HS-5 (cell line): Measurements from ENCODE around the gene CCNB2.
"Not testable (repeated sequence)": the region's sequence is repeated elsewhere in the genome, so short reads cannot be mapped to it uniquely, and the experiment has no call there.

Experiments used
- DNase-seq: peaks from one replicate; pipeline ENCODE4 v3.0.0-alpha.2; 2012; ENCODE audit warnings: low read depth

The CCNB2 gene

DNA sequence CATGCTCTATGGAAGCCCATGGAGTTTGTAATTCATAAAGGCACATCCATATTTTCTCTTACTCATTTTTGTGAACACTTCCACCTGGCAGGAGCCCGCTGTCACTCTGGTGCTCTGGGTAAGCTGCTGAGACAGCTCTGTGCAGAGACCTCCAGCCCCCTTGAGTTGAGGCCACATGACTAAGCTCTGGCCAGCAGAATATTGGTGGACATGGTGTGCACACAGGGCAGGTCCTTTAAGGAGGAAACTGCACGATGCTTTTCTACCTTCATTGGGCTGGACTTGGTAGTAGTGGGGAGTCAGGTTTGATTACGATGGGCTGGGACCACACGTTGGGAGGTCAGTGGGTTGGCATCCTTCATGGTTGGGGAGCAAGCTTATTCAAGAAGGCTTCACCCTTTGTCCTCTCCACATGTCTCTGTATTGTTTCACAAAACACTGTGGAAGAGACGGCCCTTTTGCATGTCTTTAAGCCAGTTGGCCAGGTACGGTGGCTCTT is 29.0 kb downstream of the CCNB2 start:
- DNase-seq, result no peak

DNA sequence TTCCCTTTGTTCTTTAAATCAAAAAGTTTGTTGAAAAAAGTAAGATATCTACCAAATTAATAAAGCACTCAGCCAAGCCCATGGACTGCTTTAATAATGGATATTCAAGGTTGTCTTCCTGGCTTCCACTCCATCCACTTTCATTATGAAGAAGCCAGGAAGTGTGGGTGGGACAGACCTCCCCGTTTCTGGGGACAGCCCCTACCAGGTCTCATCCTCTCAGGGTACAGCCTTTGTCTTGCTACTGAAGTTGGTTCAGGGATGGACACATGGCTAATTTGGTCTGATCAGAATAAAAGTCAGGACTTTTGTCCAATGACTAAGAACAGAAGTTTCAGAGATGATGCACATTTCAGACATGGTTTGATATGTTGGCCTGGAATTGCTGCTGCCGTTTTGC is 32.6 kb downstream of the CCNB2 start:
- DNase-seq, result no peak

DNA sequence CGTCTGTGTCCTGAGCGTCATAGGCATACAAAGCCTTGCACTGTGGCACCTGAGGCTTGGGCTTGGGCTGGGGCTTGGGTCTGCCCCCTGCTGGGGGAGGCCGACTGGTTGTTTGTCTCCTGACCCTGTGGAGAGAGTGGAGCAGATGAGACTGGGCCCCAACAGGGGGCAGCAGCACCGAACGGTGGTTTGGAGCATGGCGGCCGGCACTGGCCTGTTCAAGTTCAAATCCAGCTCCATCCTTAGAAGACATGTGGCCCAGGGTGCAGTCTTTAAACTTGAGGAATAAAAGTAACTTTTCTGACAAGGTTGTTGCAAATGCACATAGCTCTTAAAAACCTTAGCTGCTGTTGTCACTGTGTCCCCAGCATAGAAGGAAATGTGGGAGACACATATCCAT is 33.3 kb downstream of the CCNB2 start:
- DNase-seq, result no peak

DNA sequence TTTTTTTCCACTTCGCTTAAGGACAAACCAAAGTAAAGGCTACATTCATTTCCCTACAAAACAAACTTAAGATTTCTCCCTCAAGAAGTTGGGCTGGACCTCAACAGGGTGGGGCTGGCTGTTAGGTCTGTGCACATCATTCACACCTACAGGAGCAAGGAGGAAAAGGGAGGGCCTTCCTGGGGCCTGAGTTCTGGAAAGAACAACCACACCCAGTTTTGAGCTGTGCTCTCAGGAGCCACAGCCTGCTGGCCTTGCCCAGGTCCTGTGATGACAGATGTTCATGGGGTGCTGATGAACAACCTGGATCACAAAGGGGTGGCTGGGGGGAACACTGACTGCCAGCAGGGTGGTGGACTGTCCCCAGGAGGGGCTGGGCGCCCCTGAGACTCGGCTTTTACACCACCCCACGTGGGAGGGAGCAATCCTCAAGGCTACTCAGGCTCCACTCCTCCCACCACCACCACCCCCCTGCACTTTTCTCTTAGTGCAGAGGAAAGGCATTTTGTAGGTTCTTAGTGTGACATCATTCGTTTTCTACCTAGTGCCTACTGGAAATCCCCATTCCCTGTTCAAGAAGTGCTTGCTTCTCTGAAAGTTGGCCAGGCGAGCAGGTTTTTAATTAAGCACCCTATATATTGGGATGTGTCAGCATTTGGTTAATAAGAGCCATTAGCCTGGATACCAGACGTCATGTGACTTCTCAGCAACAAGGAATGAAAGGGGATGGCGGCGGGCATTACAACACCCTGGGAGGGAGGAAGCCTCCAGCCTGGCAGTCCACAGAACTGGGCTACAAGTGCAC is 35.7 kb downstream of the CCNB2 start:
- DNase-seq, result no peak

DNA sequence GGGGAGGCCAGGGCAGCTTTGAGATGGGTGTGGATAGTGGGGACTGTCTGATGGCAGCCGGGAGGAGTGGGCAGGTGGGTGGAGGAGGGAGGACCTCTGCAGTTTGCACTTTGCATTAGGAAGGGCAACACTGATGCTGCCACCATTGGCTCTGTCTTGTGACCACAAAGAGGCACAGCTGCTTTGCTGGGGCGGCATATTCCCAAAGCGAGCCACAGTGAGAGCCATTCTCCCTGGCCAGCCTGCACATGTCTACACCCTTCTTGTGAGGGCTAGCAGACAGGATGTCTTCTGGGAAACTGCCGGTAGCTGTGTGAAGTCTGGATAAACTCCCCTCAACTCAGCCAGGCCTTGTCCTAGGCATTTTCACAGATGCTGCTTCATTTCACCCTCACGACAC is 38.3 kb downstream of the CCNB2 start:
- DNase-seq, result no peak

DNA sequence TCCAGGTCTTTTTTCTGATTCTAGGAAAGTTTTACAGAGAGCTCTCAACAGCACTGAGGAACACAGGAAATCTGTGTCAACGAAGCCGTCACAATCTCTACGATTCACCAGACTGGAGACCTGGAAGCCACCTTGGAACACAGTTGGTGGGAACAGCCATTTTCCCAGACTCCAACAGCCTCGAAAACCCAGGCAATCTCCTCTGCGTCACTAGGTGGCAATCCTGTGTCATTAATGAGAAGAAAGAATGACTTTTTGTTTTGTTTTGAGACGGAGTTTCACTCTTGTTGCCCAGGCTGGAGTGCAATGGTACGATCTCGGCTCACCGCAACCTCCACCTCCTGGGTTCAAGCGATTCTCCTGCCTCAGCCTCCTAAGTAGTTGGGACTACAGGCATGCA is 39.6 kb downstream of the CCNB2 start:
- DNase-seq, result not testable (repeated sequence)

DNA sequence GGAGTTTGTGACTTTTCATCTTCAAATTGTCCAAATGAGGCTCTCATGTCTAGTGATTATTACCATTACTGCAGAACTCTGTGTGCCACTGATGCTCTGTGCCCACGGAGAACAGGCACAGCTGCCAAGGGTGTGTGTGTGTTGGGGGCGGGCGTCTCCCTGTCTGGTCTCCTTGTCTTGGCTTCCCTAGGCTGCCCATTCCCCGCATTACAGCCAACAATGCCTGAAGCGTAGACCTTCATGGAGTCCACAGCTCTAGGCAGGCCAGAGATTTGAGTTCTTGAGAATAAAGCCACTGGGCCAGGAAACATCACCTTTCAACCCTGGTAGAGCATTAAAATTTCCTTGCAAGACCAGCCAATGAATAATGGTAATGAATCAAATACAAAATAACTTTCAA is 42.7 kb downstream of the CCNB2 start:
- DNase-seq, result no peak

DNA sequence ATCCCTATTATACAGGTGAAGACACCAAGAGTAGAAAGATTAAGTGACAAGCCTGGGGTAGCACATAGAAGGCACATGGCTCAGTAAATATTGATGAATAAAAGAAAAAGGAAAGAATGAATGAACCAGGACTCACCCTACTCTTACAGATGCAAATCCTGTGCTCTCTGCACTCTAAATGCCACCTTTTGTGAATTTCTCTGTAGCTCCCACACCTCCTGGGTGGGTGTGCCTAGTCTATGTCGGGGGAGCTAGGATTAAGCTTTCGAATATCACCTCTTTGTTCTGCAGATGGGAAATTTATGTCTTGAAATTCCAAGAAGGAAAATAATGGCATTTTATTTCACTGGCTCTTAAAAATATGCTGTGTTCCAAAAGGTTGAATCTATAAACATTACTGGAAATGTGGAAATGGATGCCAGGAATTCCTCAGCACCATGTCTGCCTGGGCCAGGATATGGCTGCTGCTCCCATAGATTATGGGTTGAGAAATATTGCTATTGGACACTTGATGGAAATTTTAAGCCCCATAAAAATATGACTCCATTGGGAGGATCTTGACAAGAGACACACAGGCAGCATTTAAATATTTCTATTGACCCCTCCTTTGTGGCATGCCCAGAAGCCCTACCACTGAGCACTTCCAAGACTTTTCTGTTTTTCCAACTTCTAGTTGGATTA is 43.3 kb downstream of the CCNB2 start:
- no peak for DNase-seq

DNA sequence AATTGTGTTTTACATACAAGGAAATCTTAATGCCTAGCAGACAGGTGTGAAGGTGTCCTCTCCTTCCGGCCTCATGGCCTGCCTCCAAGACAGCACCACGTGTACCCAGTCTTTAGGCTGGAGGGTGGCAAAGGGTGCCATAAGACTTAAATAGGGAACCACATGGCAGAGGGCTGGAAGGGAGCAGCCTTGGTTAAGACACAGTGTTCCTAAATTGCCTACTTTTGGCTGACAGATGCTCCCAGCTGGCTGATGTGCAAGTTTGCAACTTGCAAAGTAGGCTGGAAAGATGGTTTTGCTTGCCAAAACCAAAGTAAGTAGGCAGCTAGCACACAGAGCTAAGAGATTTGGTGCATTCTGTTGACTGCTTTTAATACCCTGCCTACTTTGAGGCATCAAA is 45.2 kb downstream of the CCNB2 start:
- DNase-seq, result no peak

DNA sequence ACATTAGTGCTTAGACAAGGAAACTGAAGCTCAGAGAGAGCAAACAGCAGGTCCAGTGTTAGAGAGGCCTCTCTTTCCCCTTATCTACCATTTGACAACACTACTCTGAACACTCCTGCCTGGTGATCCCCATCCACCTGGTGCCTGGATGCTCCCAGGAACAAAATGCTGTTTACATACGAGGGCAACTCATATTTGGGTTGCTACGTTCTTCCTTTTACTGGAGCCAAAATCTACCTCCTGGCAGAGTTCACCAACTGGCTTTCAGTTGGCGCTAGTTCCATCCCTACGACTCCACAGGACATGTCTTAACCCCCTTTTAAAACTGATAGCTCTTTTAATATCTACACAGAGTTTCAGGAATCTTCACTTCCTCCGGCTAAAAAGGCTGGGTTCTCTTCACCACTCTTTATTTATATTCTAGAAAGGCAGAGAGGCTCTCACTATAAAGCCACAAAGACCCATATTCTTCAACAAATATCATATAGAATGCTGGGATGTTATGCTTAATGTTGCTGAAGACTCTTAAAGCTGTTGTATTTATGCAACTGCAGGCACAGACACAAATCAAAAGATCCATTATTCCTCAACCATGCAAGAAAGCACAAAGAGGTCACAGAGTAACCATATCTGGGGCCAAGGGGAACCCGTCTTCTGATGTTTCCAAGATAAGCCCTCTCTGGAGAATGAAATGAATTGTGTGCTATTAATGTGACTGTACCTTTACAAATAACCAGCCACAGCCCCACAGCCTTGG is 47.9 kb downstream of the CCNB2 start:
- DNase-seq, result no peak

DNA sequence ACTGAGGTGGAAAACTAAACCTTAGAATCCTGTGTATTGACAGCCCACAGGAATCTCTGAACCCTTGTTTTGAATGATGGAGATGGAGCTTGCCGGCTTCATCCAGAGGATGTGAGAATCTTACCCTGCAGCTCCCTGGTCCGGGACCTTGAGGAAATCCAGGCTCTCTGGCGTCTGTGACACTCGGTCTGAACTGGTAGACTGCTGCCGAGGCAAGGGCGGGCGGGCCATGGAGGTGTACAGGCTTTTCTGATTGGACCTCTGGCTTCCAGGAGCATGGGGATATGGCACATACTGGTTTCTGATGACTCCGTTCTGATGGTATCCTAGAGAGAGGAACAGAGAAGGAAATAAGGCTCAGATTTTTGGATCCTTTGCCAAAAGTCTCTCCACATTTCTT is 48.5 kb downstream of the CCNB2 start:
- DNase-seq, result no peak

DNA sequence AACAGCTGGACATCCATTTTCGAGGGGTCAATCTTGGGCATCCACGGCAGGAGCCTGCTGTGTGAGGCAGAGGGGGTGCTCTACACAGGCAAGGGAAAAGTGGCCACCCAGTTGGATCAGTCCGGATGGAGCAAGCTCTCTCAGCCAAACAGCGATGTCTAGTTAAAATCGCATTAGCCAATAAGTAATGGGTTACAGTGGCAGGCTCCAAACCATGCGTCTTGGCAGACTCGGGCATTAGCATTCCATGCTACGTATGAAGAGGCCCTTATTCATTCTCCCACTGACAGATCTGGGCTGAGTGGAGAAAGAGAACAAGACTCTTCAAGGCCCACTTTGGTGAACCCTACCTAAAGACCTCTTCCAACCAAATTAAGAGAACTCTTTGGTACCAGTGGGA is 49.3 kb downstream of the CCNB2 start:
- DNase-seq, result no peak

DNA sequence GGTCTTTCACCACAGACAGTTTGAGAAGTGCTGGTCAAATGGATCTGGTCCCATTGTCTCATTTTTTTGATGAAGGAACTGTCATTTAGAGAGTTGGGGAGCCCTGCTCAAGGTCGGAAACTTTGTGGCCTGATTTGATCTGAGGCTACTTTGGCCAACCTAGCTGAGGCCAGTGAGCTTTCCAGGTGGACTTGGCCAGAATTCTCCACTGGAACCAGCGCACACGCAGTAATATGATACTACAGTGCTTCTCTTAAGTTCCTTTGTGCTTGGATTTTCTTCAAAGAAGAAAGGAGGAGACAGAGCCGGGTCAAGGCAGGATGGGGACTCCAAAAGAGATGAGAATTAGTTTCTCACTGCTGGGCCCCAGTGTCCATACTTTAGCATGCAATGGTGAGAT is 50.5 kb downstream of the CCNB2 start:
- no peak for DNase-seq

DNA sequence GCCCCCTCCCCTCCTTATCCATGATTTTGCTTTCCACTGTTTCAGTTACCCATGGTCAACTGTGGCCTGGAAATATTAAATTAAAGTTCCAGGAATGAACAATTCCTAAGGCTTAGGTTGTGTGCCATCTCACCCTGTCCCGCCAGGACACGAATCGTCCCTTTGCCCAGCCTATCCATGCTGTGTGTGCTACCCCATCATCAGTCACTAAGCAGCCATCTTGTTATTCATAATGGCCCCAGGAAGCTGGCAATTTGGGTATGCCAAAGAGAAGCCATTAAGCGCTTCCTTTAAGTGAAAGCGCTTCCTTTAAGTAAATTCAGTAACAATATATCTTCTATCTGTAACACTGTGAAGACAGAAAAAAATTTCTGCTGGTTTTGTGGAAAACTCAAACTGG is 52.5 kb downstream of the CCNB2 start:
- DNase-seq, result no peak

DNA sequence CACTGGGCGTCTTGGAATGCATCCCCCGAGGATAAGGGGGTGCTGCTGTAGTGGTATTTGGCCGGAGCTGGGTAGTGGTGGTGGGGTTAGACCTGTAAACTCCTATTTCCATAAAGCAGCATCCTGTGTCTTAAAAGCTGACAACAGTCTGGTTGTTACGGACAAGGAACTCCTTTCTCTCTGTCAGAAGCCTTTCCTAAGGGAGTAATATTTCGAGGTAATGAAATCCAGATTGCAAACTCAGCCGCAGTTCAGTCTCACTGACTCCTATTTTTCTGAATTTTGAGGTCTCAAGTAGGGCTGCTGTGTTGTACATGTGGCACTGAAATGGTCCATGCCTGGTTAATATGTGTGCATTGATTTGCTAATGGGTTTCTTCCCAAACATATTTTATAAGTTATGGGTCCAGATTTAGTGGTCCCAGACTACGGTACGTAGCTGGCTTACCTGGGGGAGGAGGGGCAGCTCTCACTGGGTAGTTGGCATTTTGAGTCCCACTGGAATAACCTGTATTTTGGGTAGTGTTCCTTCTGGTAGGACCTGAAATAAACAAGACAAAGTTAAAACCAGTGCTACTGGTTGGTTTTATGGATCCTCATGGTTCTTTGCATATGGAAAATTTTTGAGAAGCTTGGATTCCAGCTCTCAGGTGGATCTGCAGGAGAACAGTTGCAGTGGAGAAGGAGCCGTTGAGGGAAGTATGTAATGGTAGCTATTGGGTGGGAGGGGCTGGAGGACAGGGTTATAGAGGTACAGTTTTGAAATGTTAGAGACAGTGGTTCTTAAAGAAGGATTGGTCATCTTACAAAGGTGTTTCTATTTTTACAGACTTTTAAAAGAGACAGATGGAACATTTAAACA is 53.1 kb downstream of the CCNB2 start:
- no peak for DNase-seq

DNA sequence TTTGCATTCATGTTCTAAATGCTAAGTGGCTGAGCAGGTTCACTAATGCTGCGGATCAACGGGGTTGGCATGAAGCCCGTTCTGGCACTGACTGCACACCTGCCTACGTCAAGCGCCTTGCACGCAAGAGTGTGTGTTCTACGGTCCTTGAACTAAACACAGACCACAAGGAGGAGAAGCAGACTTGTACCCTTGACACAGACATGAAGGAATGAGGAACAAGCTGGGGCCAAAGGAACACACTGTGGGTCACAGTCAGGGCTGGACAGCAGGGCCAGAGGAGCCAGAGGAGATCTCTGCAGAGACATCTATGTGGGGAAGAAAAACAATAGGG is 53.7 kb downstream of the CCNB2 start:
- DNase-seq, result no peak

DNA sequence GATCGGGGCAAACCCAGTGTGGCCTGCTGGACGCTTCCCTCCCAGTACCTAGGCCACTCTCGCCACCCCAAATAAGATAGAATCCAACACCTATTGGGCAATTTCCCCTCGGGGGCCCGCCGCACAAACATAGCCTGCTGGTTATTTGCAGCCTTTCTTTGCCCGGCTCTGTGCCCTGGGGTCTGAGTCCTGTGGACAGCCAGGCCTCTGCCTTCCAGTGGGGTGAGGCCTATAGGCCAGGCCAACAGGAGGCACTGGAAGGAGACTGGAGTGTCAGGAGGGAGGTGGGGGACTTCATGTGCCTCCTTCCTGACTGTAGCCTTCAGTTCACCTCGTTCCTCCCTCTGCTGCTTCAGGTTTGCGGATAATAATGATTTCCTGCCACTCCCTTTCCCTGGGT is 54.3 kb downstream of the CCNB2 start:
- DNase-seq, result no peak

DNA sequence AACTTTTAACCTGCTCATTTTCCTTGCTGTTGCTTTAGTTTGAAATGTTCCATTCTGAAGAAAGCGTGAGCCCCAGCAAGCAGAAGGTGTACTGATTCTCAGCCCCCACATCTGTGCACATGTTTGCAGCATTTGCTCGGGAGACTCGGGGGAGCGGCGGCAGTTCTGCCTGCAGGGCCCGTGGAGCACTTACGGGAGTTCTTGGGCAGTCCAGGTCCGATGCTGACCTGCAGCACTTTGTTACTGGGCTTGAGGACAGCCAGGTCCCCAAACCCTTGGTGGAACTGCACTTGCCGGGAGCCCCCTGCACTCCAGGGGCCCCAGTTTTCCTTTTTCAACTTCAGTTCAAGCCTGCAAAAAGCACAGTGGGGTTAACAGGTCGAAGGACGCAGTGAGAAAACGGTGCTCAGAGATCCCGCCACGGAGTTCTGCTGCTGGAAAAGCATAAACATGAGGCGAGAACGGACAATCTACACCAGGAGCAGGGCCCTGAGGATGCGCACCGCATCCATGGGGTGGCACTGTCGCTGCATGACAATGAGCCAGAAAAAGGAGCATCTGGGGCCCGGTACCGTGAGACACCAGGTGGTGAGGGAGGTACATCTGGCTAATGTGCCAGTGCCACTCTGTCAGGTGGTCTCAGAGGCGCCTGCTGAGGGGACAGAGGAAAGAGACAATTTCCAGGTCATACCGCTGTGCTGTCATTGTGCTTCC is 56.1 kb downstream of the CCNB2 start:
- no peak for DNase-seq

DNA sequence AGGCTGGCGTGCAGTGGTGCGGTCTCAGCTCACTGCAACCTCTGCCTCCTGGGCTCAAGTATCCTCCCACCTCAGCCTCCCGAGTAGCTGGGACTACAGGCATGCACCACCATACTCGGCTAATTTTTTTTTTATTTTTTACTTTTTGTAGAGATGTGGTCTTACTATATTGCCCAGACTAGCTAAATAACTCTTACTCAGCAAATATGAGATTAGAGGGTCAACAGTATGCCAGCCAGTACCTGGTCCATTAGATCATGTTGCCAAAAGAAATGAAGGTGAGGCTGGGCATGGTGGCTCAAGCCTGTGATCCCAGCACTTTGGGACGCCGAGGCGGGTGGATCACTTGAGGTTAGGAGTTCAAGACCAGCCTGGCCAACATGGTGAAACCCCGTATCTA is 57.1 kb downstream of the CCNB2 start:
- not testable (repeated sequence) for DNase-seq

DNA sequence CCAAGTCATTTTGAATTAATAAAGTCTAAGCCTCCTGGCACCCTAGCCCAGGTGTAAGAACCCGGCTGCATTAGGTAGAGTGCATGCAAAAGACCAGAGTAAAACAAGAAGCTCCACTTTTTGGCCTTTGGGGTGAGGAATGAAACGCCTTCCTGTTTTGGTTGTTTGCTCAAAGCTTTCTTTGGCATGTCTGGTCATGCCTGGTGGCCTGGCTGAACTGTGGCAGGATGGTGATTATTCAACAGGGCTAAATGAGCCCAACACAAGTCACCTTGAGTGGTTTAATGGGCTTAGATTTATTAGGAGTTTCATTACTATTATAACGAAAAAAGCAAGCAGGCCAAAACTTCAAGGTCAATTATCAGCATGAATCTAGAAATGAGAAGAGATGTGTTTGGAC is 60.8 kb downstream of the CCNB2 start:
- DNase-seq, result no peak

DNA sequence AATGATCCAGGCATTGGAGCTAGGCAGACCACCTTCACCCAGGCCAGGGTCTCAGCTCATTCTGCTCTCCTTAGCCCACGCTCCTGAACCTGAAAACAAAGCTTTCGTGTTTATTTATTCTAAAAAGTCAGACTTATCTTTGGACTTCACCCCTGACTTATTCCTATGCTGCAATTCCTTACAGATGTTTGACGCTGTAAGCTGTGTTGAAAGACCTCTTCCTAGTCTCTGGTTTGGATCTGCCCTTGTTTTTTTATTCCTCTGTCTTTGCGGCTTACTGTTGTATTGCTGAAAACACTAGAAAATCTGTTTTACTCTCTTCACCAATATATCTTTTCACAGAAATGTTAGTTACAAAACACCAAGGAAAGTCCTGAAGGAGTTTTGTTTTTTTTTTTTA is 61.2 kb downstream of the CCNB2 start:
- no peak for DNase-seq
